Measurements from ENCODE around the gene MPHOSPH8.

MPHOSPH8 gene

GRCh38 chr13:19657872-19658591 is 24.6 kb downstream of the MPHOSPH8 start:
- Histone ChIP-seq H3K9me3 (ENCODE audit: control insufficient read depth, insufficient read depth, low read length) (no peaks in the 10 kb centered on the region), H3K36me3 (ENCODE audit: insufficient read depth, low read length) (peaks cover 4% of the 10 kb centered on the region), H3K9ac (ENCODE audit: low read depth, low read length) (no peak overlapping the region)

GRCh38 chr13:19658831-19659230 is 25.4 kb downstream of the MPHOSPH8 start:
- no peaks in the 10 kb centered on the region for H3K4me1 ChIP-seq (ENCODE audit: insufficient read depth, low read length)
- H3K9me3 ChIP-seq (ENCODE audit: control insufficient read depth, insufficient read depth, low read length): no peaks in the 10 kb centered on the region
- H3K36me3 ChIP-seq (ENCODE audit: insufficient read depth, low read length): peaks cover 4% of the 10 kb centered on the region
- no peak overlapping the region for H3K9ac ChIP-seq (ENCODE audit: low read depth, low read length)

More at GRCh38 chr13:19657872-19658591, 24.6 kb downstream of the MPHOSPH8 start:
- H3K4me1 ChIP-seq (ENCODE audit: insufficient read depth, low read length): no peaks in the 10 kb centered on the region

GRCh38 chr13:19661126-19661525 is 27.7 kb downstream of the MPHOSPH8 start:
- Histone ChIP-seq H3K4me1 (ENCODE audit: insufficient read depth, low read length) (no peaks in the 10 kb centered on the region), H3K9me3 (ENCODE audit: control insufficient read depth, insufficient read depth, low read length) (no peaks in the 10 kb centered on the region), H3K9ac (ENCODE audit: low read depth, low read length) (no peak overlapping the region), H3K36me3 (ENCODE audit: insufficient read depth, low read length) (peaks cover 4% of the 10 kb centered on the region)

GRCh38 chr13:19661561-19661960 is 28.1 kb downstream of the MPHOSPH8 start:
- Histone ChIP-seq H3K9ac (ENCODE audit: low read depth, low read length) (no peak overlapping the region), H3K9me3 (ENCODE audit: control insufficient read depth, insufficient read depth, low read length) (no peaks in the 10 kb centered on the region), H3K4me1 (ENCODE audit: insufficient read depth, low read length) (no peaks in the 10 kb centered on the region), H3K36me3 (ENCODE audit: insufficient read depth, low read length) (peaks cover 7% of the 10 kb centered on the region)

DNA sequence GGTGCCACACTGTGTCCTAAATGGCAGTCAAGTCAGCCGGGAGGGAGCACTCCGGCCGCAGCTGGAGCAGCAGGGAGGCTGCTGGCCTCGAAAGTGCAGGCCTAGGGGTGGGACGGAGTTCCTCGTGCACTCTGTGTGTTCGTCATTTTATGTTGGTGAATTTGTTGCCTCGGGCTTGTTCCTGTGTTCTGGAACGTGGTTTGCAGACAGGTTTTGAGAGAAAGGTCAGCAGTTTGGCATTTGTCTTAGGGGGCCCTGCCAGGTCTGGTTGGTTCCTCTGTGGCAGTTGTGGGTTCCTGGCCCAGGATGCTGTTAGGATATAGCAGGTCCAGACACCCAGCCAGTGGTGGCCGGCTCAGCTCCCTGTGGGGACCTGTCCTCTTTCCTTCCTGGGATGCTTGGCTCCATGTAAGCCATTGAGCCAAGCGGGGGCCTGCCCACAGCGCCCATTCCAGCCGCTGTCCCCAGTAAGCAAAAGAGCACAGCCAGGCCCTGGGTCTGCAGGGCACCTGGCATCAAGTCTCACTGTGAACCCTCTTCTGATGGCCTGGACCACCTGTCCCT is 30.0 kb downstream of the MPHOSPH8 start:
- H3K36me3 ChIP-seq (ENCODE audit: insufficient read depth, low read length): peaks cover 9% of the 10 kb centered on the region
- no peaks in the 10 kb centered on the region for H3K9me3 ChIP-seq (ENCODE audit: control insufficient read depth, insufficient read depth, low read length)

GRCh38 chr13:19664481-19665230 is 31.2 kb downstream of the MPHOSPH8 start:
- H3K9me3 ChIP-seq (ENCODE audit: control insufficient read depth, insufficient read depth, low read length): no peaks in the 10 kb centered on the region
- H3K4me1 ChIP-seq (ENCODE audit: insufficient read depth, low read length): no peaks in the 10 kb centered on the region
- H3K36me3 ChIP-seq (ENCODE audit: insufficient read depth, low read length): peaks cover 11% of the 10 kb centered on the region
- H3K9ac ChIP-seq (ENCODE audit: low read depth, low read length): no peak overlapping the region

More for the DNA sequence above, 30.0 kb downstream of the MPHOSPH8 start:
- H3K9ac ChIP-seq (ENCODE audit: low read depth, low read length): no peak overlapping the region
- no peaks in the 10 kb centered on the region for H3K4me1 ChIP-seq (ENCODE audit: insufficient read depth, low read length)

- H3K9ac ChIP-seq (ENCODE audit: low read depth, low read length): no peak overlapping the region
- no peaks in the 10 kb centered on the region for H3K9me3 ChIP-seq (ENCODE audit: control insufficient read depth, insufficient read depth, low read length)
- peaks cover 18% of the 10 kb centered on the region for H3K36me3 ChIP-seq (ENCODE audit: insufficient read depth, low read length)
- H3K4me1 ChIP-seq (ENCODE audit: insufficient read depth, low read length): no peaks in the 10 kb centered on the region
These were observed 32.0 kb downstream of the MPHOSPH8 start for GRCh38 chr13:19665427-19665859.

DNA sequence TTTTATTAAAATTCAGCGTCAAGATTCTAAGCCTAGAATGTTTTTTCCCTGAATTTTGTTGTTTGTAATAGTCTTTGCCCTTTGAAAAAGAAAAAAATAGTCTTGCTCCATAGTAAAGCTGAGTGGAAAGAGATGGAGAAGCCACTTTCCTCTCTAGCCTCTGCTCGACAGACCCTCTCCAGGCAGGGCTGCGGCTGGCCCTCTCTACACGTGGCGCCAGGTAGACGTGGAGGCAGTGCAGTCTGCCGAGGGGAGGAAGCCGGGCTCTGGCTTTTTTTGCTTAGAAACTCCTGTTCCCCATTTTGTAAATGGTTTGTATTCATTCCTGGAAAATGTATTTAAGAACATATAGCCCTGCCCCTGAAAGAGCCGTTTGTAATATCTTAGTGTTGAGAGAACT is 35.3 kb downstream of the MPHOSPH8 start:
- H3K36me3 ChIP-seq (ENCODE audit: insufficient read depth, low read length): peaks cover 29% of the 10 kb centered on the region

GRCh38 chr13:19670147-19670546 is 36.7 kb downstream of the MPHOSPH8 start:
- peaks cover 39% of the 10 kb centered on the region for H3K36me3 ChIP-seq (ENCODE audit: insufficient read depth, low read length)
- no peak overlapping the region for H3K9ac ChIP-seq (ENCODE audit: low read depth, low read length)
- H3K9me3 ChIP-seq (ENCODE audit: control insufficient read depth, insufficient read depth, low read length): no peaks in the 10 kb centered on the region
- no peaks in the 10 kb centered on the region for H3K4me1 ChIP-seq (ENCODE audit: insufficient read depth, low read length)

More for the DNA sequence above, 35.3 kb downstream of the MPHOSPH8 start:
- H3K4me1 ChIP-seq (ENCODE audit: insufficient read depth, low read length): no peaks in the 10 kb centered on the region
- no peak overlapping the region for H3K9ac ChIP-seq (ENCODE audit: low read depth, low read length)
- no peaks in the 10 kb centered on the region for H3K9me3 ChIP-seq (ENCODE audit: control insufficient read depth, insufficient read depth, low read length)

DNA sequence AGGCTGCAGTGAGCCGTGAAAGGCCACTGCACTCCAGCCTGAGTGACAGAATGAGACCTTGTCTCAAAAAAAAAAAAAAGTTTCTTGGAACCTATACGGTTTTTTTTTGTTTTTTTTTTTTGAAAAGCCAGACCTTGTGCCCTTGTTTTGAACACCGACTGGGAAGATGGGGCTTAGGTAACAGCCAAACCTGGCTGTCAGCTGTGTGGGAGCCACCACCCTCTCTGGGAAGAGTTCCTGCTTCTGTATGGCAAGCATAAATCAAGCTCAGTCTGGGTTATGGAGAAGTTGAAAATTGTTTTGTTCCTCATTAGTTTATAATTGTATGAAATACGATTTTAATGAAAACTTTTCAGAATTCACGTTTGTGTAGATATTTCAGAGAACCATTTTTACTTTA is 39.5 kb downstream of the MPHOSPH8 start:
- H3K36me3 ChIP-seq (ENCODE audit: insufficient read depth, low read length): peaks cover 36% of the 10 kb centered on the region
- no peak overlapping the region for H3K9ac ChIP-seq (ENCODE audit: low read depth, low read length)
- no peaks in the 10 kb centered on the region for H3K4me1 ChIP-seq (ENCODE audit: insufficient read depth, low read length)
- no peaks in the 10 kb centered on the region for H3K9me3 ChIP-seq (ENCODE audit: control insufficient read depth, insufficient read depth, low read length)

GRCh38 chr13:19673473-19674430 is 40.3 kb downstream of the MPHOSPH8 start:
- Histone ChIP-seq H3K9ac (ENCODE audit: low read depth, low read length) (no peak overlapping the region), H3K4me1 (ENCODE audit: insufficient read depth, low read length) (no peaks in the 10 kb centered on the region), H3K9me3 (ENCODE audit: control insufficient read depth, insufficient read depth, low read length) (no peaks in the 10 kb centered on the region), H3K36me3 (ENCODE audit: insufficient read depth, low read length) (peaks cover 31% of the 10 kb centered on the region)

DNA sequence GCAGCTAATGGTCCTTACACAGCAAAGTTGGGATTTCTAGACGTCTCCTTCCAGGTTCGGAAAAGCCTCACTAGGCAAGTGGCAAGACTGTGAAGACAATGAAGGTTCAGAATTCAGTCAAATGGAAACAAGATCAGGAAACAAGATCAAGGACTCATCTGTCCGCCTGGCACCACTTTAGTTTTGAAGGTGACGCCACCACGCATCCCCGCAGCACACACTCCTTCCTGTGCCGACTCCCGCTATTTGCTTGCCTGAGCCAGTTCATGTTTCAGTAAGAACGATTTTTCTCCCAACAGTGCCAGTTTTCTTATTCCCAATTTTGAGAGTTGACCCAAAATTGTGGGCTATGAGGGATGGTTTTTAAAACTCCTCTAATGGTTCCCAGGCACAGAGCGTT is 41.4 kb downstream of the MPHOSPH8 start:
- no peak overlapping the region for H3K9ac ChIP-seq (ENCODE audit: low read depth, low read length)
- H3K9me3 ChIP-seq (ENCODE audit: control insufficient read depth, insufficient read depth, low read length): no peaks in the 10 kb centered on the region
- H3K36me3 ChIP-seq (ENCODE audit: insufficient read depth, low read length): peaks cover 29% of the 10 kb centered on the region
- H3K4me1 ChIP-seq (ENCODE audit: insufficient read depth, low read length): no peaks in the 10 kb centered on the region

DNA sequence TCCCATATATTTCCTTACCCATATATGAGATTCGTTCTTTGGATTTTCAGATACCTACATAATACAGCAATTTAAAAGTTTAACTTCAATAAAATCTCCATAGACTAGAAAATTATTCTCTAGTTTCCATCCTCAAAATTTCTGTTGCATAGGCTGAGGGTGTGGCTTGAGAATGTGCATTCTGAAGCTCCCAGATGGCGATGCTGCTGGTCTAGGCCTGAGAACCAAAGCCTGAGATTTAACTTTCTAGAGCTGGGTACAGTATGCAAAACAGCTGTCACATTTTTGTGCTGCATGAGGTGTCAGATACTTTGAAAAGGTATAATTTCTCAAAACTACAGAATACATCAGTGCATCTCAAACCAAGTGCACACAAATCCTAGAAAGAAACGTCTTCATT is 42.7 kb downstream of the MPHOSPH8 start:
- Histone ChIP-seq H3K9ac (ENCODE audit: low read depth, low read length) (no peak overlapping the region), H3K9me3 (ENCODE audit: control insufficient read depth, insufficient read depth, low read length) (no peaks in the 10 kb centered on the region), H3K4me1 (ENCODE audit: insufficient read depth, low read length) (no peaks in the 10 kb centered on the region), H3K36me3 (ENCODE audit: insufficient read depth, low read length) (peaks cover 24% of the 10 kb centered on the region)

DNA sequence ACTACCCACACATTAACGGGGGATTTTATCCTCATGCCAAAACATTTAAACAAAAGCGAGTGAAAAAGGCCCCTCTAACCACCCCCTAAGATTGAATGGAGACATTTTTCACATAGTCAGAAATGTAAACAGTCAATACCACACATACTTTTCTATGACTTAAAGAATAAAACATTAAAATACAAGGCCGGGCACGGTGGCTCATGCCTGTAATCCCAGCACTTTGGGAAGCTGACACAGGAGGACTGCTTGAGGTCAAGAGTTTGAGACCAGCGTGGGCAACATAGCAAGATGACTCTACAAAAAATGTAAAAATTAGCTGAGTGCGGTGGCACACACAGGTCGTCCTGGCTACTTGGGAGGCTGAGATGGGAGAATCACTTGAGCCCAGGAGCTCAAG is 47.3 kb downstream of the MPHOSPH8 start:
- H3K9me3 ChIP-seq (ENCODE audit: control insufficient read depth, insufficient read depth, low read length): no peaks in the 10 kb centered on the region
- no peak overlapping the region for H3K9ac ChIP-seq (ENCODE audit: low read depth, low read length)
- peaks cover 22% of the 10 kb centered on the region for H3K4me1 ChIP-seq (ENCODE audit: insufficient read depth, low read length)
- no peaks in the 10 kb centered on the region; the same call in 1 of the 2 replicates for H3K36me3 ChIP-seq (ENCODE audit: insufficient read depth, low read length)
